Subcutaneous abdominal adipose tissue (tissue), 5 donors: ENCODE results near the gene PDE9A.
"Not testable (repeated sequence)": the region's sequence is repeated elsewhere in the genome, so short reads cannot be mapped to it uniquely, and the experiment has no call there.

Source experiments
- H3K27ac ChIP-seq: one replicate; pipeline ENCODE4 v1.7.0; 2013; ENCODE audit warnings: low read depth, mild to moderate bottlenecking, inconsistent platforms, low read length, moderate library complexity
- H3K27me3 ChIP-seq, 5 donors: one replicate each; pipeline ENCODE4 v1.7.0; 2013; ENCODE audit warnings: low read length in 5 of 5, inconsistent platforms in 1 of 5; ENCODE audit not compliant: control insufficient read depth in 5 of 5, insufficient read depth in 4 of 5
- H3K36me3 ChIP-seq, 5 donors: one replicate each; pipeline ENCODE4 v1.7.0; 2013; ENCODE audit warnings: low read length in 5 of 5; ENCODE audit not compliant: control insufficient read depth in 5 of 5, insufficient read depth in 5 of 5
- H3K4me1 ChIP-seq, 5 donors: one replicate each; pipeline ENCODE4 v1.7.0; 2013; ENCODE audit warnings: low read length in 5 of 5, mild to moderate bottlenecking in 3 of 5, moderate library complexity in 1 of 5; ENCODE audit not compliant: control insufficient read depth in 5 of 5, insufficient read depth in 5 of 5
- H3K4me3 ChIP-seq, 5 donors: one replicate each; pipeline ENCODE4 v1.7.0; 2013; ENCODE audit warnings: low read length in 5 of 5, low read depth in 1 of 5
- H3K9ac ChIP-seq, 5 donors: one replicate each; pipeline ENCODE4 v1.7.0; 2013; ENCODE audit warnings: low read length in 5 of 5, mild to moderate bottlenecking in 4 of 5, moderate library complexity in 3 of 5
- H3K9me3 ChIP-seq, 5 donors: one replicate each; pipeline ENCODE4 v1.7.0; 2013; ENCODE audit warnings: low read length in 5 of 5; ENCODE audit not compliant: control insufficient read depth in 5 of 5
- donor health status: healthy.
- donor health status: healthy.
- donor health status: healthy.
- donor health status: healthy.
- donor health status: healthy.

The PDE9A gene

GRCh38 chr21:42801616-42802015 lies 148.2 kb downstream of the PDE9A start:
- not testable (repeated sequence) for H3K27ac ChIP-seq, H3K27me3 ChIP-seq, H3K9me3 ChIP-seq, H3K9ac ChIP-seq, H3K36me3 ChIP-seq, H3K4me1 ChIP-seq, H3K4me3 ChIP-seq

GRCh38 chr21:42806509-42807140 lies 153.2 kb downstream of the PDE9A start:
- H3K4me1 ChIP-seq = peaks cover 0 to 12% (median 3%) of the 10 kb centered on the region in 5 donors
- H3K27ac ChIP-seq = no peak overlapping the region
- H3K27me3 ChIP-seq = peaks cover 0 to 10% (median 3%) of the 10 kb centered on the region in 5 donors
- H3K36me3 ChIP-seq = no peaks in the 10 kb centered on the region
- peak overlapping the region in 2 of 5 donors; percentile 21 to 30 for H3K4me3 ChIP-seq
- H3K9ac ChIP-seq = peak overlapping the region in 1 of 5 donors; percentile 39
- no peaks in the 10 kb centered on the region for H3K9me3 ChIP-seq

GRCh38 chr21:42807293-42807895 lies 154.0 kb downstream of the PDE9A start:
- not testable (repeated sequence) for H3K9me3 ChIP-seq, H3K4me3 ChIP-seq, H3K36me3 ChIP-seq, H3K27ac ChIP-seq, H3K9ac ChIP-seq
- Histone ChIP-seq H3K27me3 (peaks cover 0 to 10% (median 5%) of the 10 kb centered on the region in 5 donors), H3K4me1 (peaks cover 0 to 12% (median 3%) of the 10 kb centered on the region in 5 donors)

- Histone ChIP-seq H3K4me3 (no peak overlapping the region), H3K9me3 (no peaks in the 10 kb centered on the region), H3K27me3 (peaks cover 0 to 10% (median 5%) of the 10 kb centered on the region in 5 donors), H3K27ac (no peak overlapping the region), H3K4me1 (peaks cover 0 to 12% (median 3%) of the 10 kb centered on the region in 5 donors), H3K36me3 (no peaks in the 10 kb centered on the region), H3K9ac (no peak overlapping the region)
Measured at GRCh38 chr21:42807938-42808613, 154.7 kb downstream of the PDE9A start.

- Histone ChIP-seq H3K27me3 (peaks cover 0 to 10% (median 5%) of the 10 kb centered on the region in 5 donors), H3K27ac (no peak overlapping the region), H3K36me3 (no peaks in the 10 kb centered on the region)
Measured at GRCh38 chr21:42809171-42809570, 155.8 kb downstream of the PDE9A start.

GRCh38 chr21:42809577-42810475 lies 156.4 kb downstream of the PDE9A start:
- no peak overlapping the region for H3K27ac ChIP-seq
- no peaks in the 10 kb centered on the region for H3K36me3 ChIP-seq
- peaks cover 0 to 12% (median 3%) of the 10 kb centered on the region in 5 donors for H3K4me1 ChIP-seq
- H3K9me3 ChIP-seq = peaks cover 0 to under 1% (median 0%) of the 10 kb centered on the region in 5 donors
- peaks cover 0 to 10% (median 5%) of the 10 kb centered on the region in 5 donors for H3K27me3 ChIP-seq
- H3K4me3 ChIP-seq = no peak overlapping the region
- no peak overlapping the region for H3K9ac ChIP-seq

More at GRCh38 chr21:42809171-42809570, 155.8 kb downstream of the PDE9A start:
- no peak overlapping the region for H3K4me3 ChIP-seq
- no peak overlapping the region for H3K9ac ChIP-seq
- peaks cover 0 to 12% (median 3%) of the 10 kb centered on the region in 5 donors for H3K4me1 ChIP-seq
- no peaks in the 10 kb centered on the region for H3K9me3 ChIP-seq

- Histone ChIP-seq H3K4me1 (peaks cover 0 to 2% (median 0%) of the 10 kb centered on the region in 5 donors), H3K27ac (no peak overlapping the region), H3K9ac (no peak overlapping the region), H3K9me3 (peaks cover 0 to 4% (median 0%) of the 10 kb centered on the region in 5 donors), H3K27me3 (peaks cover 0 to 6% (median 5%) of the 10 kb centered on the region in 5 donors), H3K36me3 (no peaks in the 10 kb centered on the region), H3K4me3 (no peak overlapping the region)
Measured at GRCh38 chr21:42811960-42812359, 158.5 kb downstream of the PDE9A start.

GRCh38 chr21:42812528-42813241 lies 159.3 kb downstream of the PDE9A start:
- H3K4me3 ChIP-seq, H3K27me3 ChIP-seq, H3K9me3 ChIP-seq, H3K9ac ChIP-seq, H3K36me3 ChIP-seq, H3K27ac ChIP-seq, H3K4me1 ChIP-seq: not testable (repeated sequence)

GRCh38 chr21:42815217-42815616 lies 161.8 kb downstream of the PDE9A start:
- no peak overlapping the region for H3K9ac ChIP-seq
- peaks cover 0 to 6% (median 2%) of the 10 kb centered on the region in 5 donors for H3K27me3 ChIP-seq
- no peak overlapping the region for H3K4me3 ChIP-seq
- H3K4me1 ChIP-seq = no peaks in the 10 kb centered on the region
- H3K27ac ChIP-seq = no peak overlapping the region
- no peaks in the 10 kb centered on the region for H3K36me3 ChIP-seq
- peaks cover 0 to 4% (median 0%) of the 10 kb centered on the region in 5 donors for H3K9me3 ChIP-seq
